Heart right ventricle (tissue), 16 donors: ENCODE measurements around the gene PCNX3. TPM values are rescaled to one million over a fixed set of nuclear protein-coding genes. Genes with fewer than 3 reads are reported as not detected.

ENCODE experiments used
- ATAC-seq, 8 donors: fragments of 200-7000 bp; cut with Tn5 transposase; one replicate each; pipeline ENCODE4 v1.9.1; 2020; ENCODE audit warnings: mild to moderate bottlenecking in 8 of 8, moderate library complexity in 8 of 8, moderate number of reproducible peaks in 1 of 8
- DNase-seq, 2 donors: peaks; one replicate each; pipeline ENCODE4 v3.0.0-alpha.2; 2020
- H3K27ac ChIP-seq, 10 donors: fragments of 200-600 bp; sonication (generic) in 2 of 10; one replicate each; pipeline versions ENCODE4 v1.5.0 to v1.8.0; 2020 to 2022; ENCODE audit warnings: mild to moderate bottlenecking in 3 of 10
- H3K27me3 ChIP-seq, 7 donors: fragments of 200-600 bp; one replicate each; pipeline ENCODE4 v1.8.0; 2021 to 2022; ENCODE audit warnings: mild to moderate bottlenecking in 2 of 7
- H3K36me3 ChIP-seq, 9 donors: fragments of 200-600 bp; sonication (generic) in 1 of 9; one replicate each; pipeline versions ENCODE4 v1.5.0 to v1.8.0; 2020 to 2022; ENCODE audit warnings: mild to moderate bottlenecking in 2 of 9
- H3K4me1 ChIP-seq, 9 donors: fragments of 200-600 bp; sonication (generic) in 1 of 9; one replicate each; pipeline versions ENCODE4 v1.5.0 to v1.8.0; 2020 to 2022; ENCODE audit warnings: mild to moderate bottlenecking in 4 of 9
- H3K4me3 ChIP-seq, 10 donors: fragments of 200-600 bp; sonication (generic) in 2 of 10; one replicate each; pipeline versions ENCODE4 v1.5.0 to v1.8.0; 2020 to 2022; ENCODE audit warnings: mild to moderate bottlenecking in 7 of 10, moderate library complexity in 2 of 10
- H3K9me3 ChIP-seq, 11 donors: fragments of 200-600 bp in 10 of 11; sonication (generic) in 2 of 11; one replicate each; pipeline versions ENCODE4 v1.5.0 to v1.8.0; 2013 to 2022; ENCODE audit warnings: mild to moderate bottlenecking in 2 of 11, control low read depth in 1 of 11, moderate library complexity in 1 of 11
- CTCF ChIP-seq, 9 donors: fragments of 200-600 bp; sonication (generic) in 2 of 9; IDR thresholded peaks; one replicate each; pipeline versions ENCODE4 v1.5.0 to v1.8.0; 2021 to 2022; ENCODE audit warnings: antibody characterized with exemption in 9 of 9, mild to moderate bottlenecking in 5 of 9, moderate library complexity in 1 of 9
- WGBS, 2 donors: extraction: QIAGEN DNeasy Blood & Tissue Kit; methylation state at CpG; one replicate each; pipeline ENCODE4 v1.1.7; 2013; ENCODE audit warnings: inconsistent platforms in 1 of 2; 5-methylcytosine and 5-hydroxymethylcytosine counted together
- intact Hi-C, 10 donors: fragments of 100-400 bp; cut with DNase I; formaldehyde crosslinking; loops; one replicate each; pipeline versions ENCODE4 v1.11.1 to v1.14.2; 2022
- polyA plus RNA-seq, 2 donors: library from polyadenylated mRNA; stranded (reverse); fragments of 200-250 nt; gene quantifications; one replicate each; pipeline ENCODE4 v1.2.3, GENCODE V29; 2013
- total RNA-seq, 10 donors: library from RNA; stranded (reverse); fragmentation: NEBNext Ultra II Directional in 3 of 10; extraction: Animal tissue kit (Norgen Biotek cat#: 25700) in 3 of 10; gene quantifications; one replicate each; pipeline versions ENCODE4 v1.2.1 to v1.2.4, GENCODE V29; 2021 to 2023
- donor health status: Arrhythmogenic right ventricular cardiomyopathy.
- donor health status: ischemic (EF 13 %, LVEDD 7.1; RV severe dilation, severe dysfunction).
- donor health status: healthy with polysubstance abuse.
- donor health status: DM: no; HTN: yes; CAD: no.
- donor health status: DM: no; HTN: no; CAD: no.
- donor health status: ischemic (EF 25% LVEDD 6.9; RV normal size, moderate dysfunction).
- donor health status: ischemic (EF 25% LVEDD 5.7; RV mildly dilated, moderate dysfunction).
- donor health status: healthy.
- donor health status: DM: yes; HTN: yes; CAD: no.
- donor health status: Ischemic cardiomyopathy.
- donor health status: ischemic (EF 35%, LVEDD 5.7; RV mildly dilated, moderate dysfunction).
- donor health status: nonischemic (EF 11% LVEDD 7.7; RV severe dilation, severe dysfunction).
- donor health status: DM: yes; HTN: yes; CAD: no.
- donor health status: PGD.
- donor health status: ischemic (EF 29% LVEDD 5.4; RV normal size, mild dysfunction).
- donor health status: nonischemic (EF 23%, LVEDD 6.1; RV moderate dilation, normal function).

PCNX3 gene
- total and polyA plus RNA-seq, 12 donors = 9.4 to 16.9 (median 11.7) TPM

- DNase-seq = peak in 1 of 2 donors; percentile 43
- TF ChIP-seq CTCF (IDR thresholded peaks at IDR 0.05) = no peak
- Histone ChIP-seq H3K27ac (peak overlapping the region; percentile 88 to 100 (median 98)), H3K27me3 (no peaks in the 10 kb centered on the region), H3K4me1 (peaks cover 36 to 71% (median 63%) of the 10 kb centered on the region in 9 donors), H3K36me3 (peaks cover 2 to 53% (median 12%) of the 10 kb centered on the region in 9 donors), H3K9me3 (no peaks in the 10 kb centered on the region), H3K4me3 (peak overlapping the region; percentile 51 to 99 (median 97))
- no peak for ATAC-seq
- intact Hi-C loops = loop anchor here in 3 of 10 donors (5.0 kb wide), 2 partner anchors 41 to 71 kb away; partner anchors contain the start of genes FAM89B (in 2 of the 3) and ZNRD2 (in 2 of the 3)
- WGBS, 2 donors = 23 to 26% methylated on average over 39 to 43 of the region's 43 CpGs
Observed at GRCh38 chr11:65613091-65613928, 2.3 kb upstream of the PCNX3 start.

GRCh38 chr11:65615950-65616574 lies 486 bp downstream of the PCNX3 start:
- intact Hi-C loops = loop anchor here in 3 of 10 donors (2.0 kb wide), 2 partner anchors 41 to 75 kb away; no protein-coding TSS in a partner anchor
- ATAC-seq = peak in 2 of 8 donors; percentile 2 to 6
- WGBS, 2 donors = 1% methylated on average over 41 to 50 of the region's 50 CpGs

GRCh38 chr11:65616575-65617001 lies 1.0 kb downstream of the PCNX3 start:
- intact Hi-C loops = no loop called here
- Histone ChIP-seq H3K27me3 (no peaks in the 10 kb centered on the region), H3K4me3 (peak overlapping the region; percentile 87 to 99 (median 96)), H3K9me3 (no peaks in the 10 kb centered on the region), H3K4me1 (peaks cover 24 to 43% (median 31%) of the 10 kb centered on the region in 9 donors), H3K27ac (peak overlapping the region in 9 of 10 donors; percentile 89 to 100 (median 98)), H3K36me3 (peaks cover 10 to 60% (median 33%) of the 10 kb centered on the region in 9 donors)
- no peak for DNase-seq
- TF ChIP-seq CTCF (IDR thresholded peaks at IDR 0.05) = no peak
- WGBS, 2 donors = 58 to 64% methylated on average over 10 of the region's 10 CpGs
- ATAC-seq = no peak

More at GRCh38 chr11:65615950-65616574, 486 bp downstream of the PCNX3 start:
- Histone ChIP-seq H3K4me3 (peak overlapping the region; percentile 87 to 99 (median 96)), H3K9me3 (no peaks in the 10 kb centered on the region), H3K4me1 (peaks cover 24 to 45% (median 36%) of the 10 kb centered on the region in 9 donors), H3K27ac (peak overlapping the region; percentile 89 to 100 (median 96)), H3K27me3 (no peaks in the 10 kb centered on the region), H3K36me3 (peaks cover 10 to 55% (median 30%) of the 10 kb centered on the region in 9 donors)
- no peak for DNase-seq
- no peak for TF ChIP-seq CTCF (IDR thresholded peaks at IDR 0.05)
